ENCODE data around the gene JMJD7.

GRCh38 chr15:41827290-41827879 lies 507 bp upstream of the JMJD7 start:
- TF ChIP-seq CTCF (IDR thresholded peaks at IDR 0.05; ENCODE audit: low read depth, low read length, poor library complexity, severe bottlenecking) (peak; percentile 19), EZH2phosphoT487 (IDR thresholded peaks at IDR 0.05; ENCODE audit: borderline replicate concordance, low read length) (no peak)

Data from DOHH2 (cell line).